ENCODE measurements around the gene SCN2A.

The SCN2A gene

GRCh38 chr2:165425556-165425955 lies 186.3 kb downstream of the SCN2A start:
- DNase-seq: no peak

- DNase-seq: no peak
Observed at GRCh38 chr2:165427686-165428085, 188.5 kb downstream of the SCN2A start.

GRCh38 chr2:165428926-165429325 lies 189.7 kb downstream of the SCN2A start:
- DNase-seq: no peak

- no peak for DNase-seq
Observed at GRCh38 chr2:165431014-165431413, 191.8 kb downstream of the SCN2A start.

- DNase-seq: no peak
Observed at GRCh38 chr2:165432234-165432966, 193.2 kb downstream of the SCN2A start.

- DNase-seq: no peak
Observed at GRCh38 chr2:165434865-165435496, 195.8 kb downstream of the SCN2A start.

GRCh38 chr2:165435611-165436010 lies 196.4 kb downstream of the SCN2A start:
- DNase-seq: no peak

GRCh38 chr2:165436559-165436958 lies 197.3 kb downstream of the SCN2A start:
- DNase-seq: no peak

GRCh38 chr2:165440367-165440766 lies 201.2 kb downstream of the SCN2A start:
- no peak for DNase-seq
